CD4-positive, CD25-positive, alpha-beta regulatory T cell (primary cell): ENCODE results near the gene RAI14. TPM values are rescaled to one million over a fixed set of nuclear protein-coding genes. Genes with fewer than 3 reads are reported as not detected.
A peak's percentile ranks its signal among the peaks of the same experiment; 100 is the strongest.

Source experiments
- ATAC-seq, 2 donors: fragments of 150-1000 bp; cut with Tn5 transposase; one replicate each; pipeline ENCODE4 v1.10.0; 2021; ENCODE audit warnings: low read depth in 2 of 2, moderate number of reproducible peaks in 2 of 2, moderate library complexity in 1 of 2
- DNase-seq, 3 donors: peaks; one replicate each; pipeline versions ENCODE4 v3.0.0 to v3.0.0-alpha.2; 2012 to 2022; ENCODE audit warnings: mixed read lengths in 1 of 3
- H3K27ac ChIP-seq: one replicate; pipeline ENCODE4 v1.7.0; 2013; ENCODE audit warnings: mild to moderate bottlenecking, low read length; ENCODE audit not compliant: insufficient read depth, poor library complexity, severe bottlenecking
- H3K27me3 ChIP-seq: one replicate; pipeline ENCODE4 v1.7.0; 2013; ENCODE audit warnings: low read length; ENCODE audit not compliant: control insufficient read depth, insufficient read depth
- H3K36me3 ChIP-seq: one replicate; pipeline ENCODE4 v1.7.0; 2013; ENCODE audit warnings: mild to moderate bottlenecking, low read length, moderate library complexity; ENCODE audit not compliant: control insufficient read depth, insufficient read depth
- H3K4me1 ChIP-seq: 2 replicates; pipeline ENCODE4 v1.7.0; 2013; ENCODE audit warnings: mild to moderate bottlenecking, low read length; ENCODE audit not compliant: insufficient read depth, control insufficient read depth, poor library complexity, severe bottlenecking
- H3K4me3 ChIP-seq: one replicate; pipeline ENCODE4 v1.7.0; 2013; ENCODE audit warnings: low read depth, mild to moderate bottlenecking, low read length, moderate library complexity
- H3K9me3 ChIP-seq, 2 experiments: 1 replicate in 1 of 2; 2 replicates in 1 of 2; pipeline ENCODE4 v1.7.0; 2013; ENCODE audit warnings: low read length in 2 of 2, mild to moderate bottlenecking in 1 of 2, moderate library complexity in 1 of 2; ENCODE audit not compliant: control insufficient read depth in 2 of 2
- H3K27ac Mint-ChIP-seq, 3 donors: one replicate each; pipeline ENCODE4 v1.8.0; 2020 to 2022; ENCODE audit warnings: mild to moderate bottlenecking in 3 of 3, mixed read lengths in 3 of 3, moderate library complexity in 2 of 3
- H3K27me3 Mint-ChIP-seq: one replicate; pipeline ENCODE4 v1.8.0; 2022; ENCODE audit warnings: mild to moderate bottlenecking, mixed read lengths
- H3K36me3 Mint-ChIP-seq: one replicate; pipeline ENCODE4 v1.8.0; 2020; ENCODE audit warnings: mixed read lengths
- H3K4me1 Mint-ChIP-seq, 4 donors: one replicate each; pipeline ENCODE4 v1.8.0; 2020 to 2022; ENCODE audit warnings: mixed read lengths in 4 of 4, mild to moderate bottlenecking in 1 of 4
- H3K4me3 Mint-ChIP-seq, 4 donors: one replicate each; pipeline ENCODE4 v1.8.0; 2020 to 2022; ENCODE audit warnings: mild to moderate bottlenecking in 4 of 4, mixed read lengths in 4 of 4, moderate library complexity in 3 of 4
- H3K9me3 Mint-ChIP-seq, 7 donors: one replicate each; pipeline ENCODE4 v1.8.0; 2020 to 2022; ENCODE audit warnings: mixed read lengths in 7 of 7, mild to moderate bottlenecking in 3 of 7, moderate library complexity in 2 of 7
- polyA plus RNA-seq, 4 donors: library from polyadenylated mRNA; unstranded; fragments of 300-500 nt; fragmentation: Illumina TruSeq; gene quantifications; one replicate each; pipeline ENCODE4 v1.2.3, GENCODE V29; 2021
- total RNA-seq: library from RNA; stranded (reverse); gene quantifications from one replicate; pipeline ENCODE4 v1.2.3, GENCODE V29; 2022

RAI14 gene
- 0.12 TPM for total RNA-seq
- polyA plus RNA-seq = not detected

DNA sequence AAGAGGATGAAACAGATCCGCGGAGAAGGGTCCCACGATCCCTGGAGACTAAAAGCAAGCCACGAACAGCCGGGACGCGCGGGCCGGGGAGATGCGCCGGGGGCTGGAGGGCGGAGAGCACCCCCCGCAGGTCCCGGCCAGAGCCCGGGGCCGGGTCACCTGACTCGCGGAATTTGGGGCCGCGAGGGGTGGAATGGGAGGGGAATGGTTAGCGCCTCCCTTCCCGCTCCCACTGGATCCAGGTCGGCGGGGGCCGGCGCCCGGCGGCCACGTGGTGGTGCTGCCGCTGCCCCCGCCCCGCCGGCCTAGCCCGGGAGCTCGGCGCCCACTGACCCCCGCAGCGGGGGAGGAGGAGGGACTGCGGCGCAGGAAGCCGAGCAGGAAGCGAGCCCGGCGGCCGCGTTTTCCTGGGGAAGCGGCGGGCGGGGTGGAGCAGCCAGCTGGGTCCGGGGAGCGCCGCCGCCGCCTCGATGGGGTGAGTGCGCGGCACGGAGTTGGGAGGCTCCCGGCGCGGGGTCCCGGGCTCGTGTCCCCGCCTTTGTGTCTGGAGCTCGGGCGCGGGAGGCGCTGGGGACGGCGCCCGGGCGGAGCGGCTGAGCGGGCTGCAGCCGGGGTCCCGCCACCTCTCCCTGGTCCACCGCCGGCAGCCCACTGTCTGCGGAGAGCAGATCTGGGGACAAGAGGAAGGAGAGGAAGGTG lies at the start of gene RAI14:
TSS of gene RAI14 (plus strand) at position 328 of the 699 bp plus-strand sequence. CDS start 30,592 bp downstream, outside the sequence.
- H3K4me1 ChIP-seq = peaks cover 13% of the 10 kb centered on the region
- peak within 1 kb of the TSS in 2 of 3 donors; percentile 3 to 71 for H3K27ac Mint-ChIP-seq
- H3K36me3 ChIP-seq = no peaks in the 10 kb centered on the region
- no peaks in the 10 kb centered on the region for H3K9me3 ChIP-seq
- H3K4me3 ChIP-seq = peak within 1 kb of the TSS; percentile 44
- no peak within 1 kb of the TSS for H3K27ac ChIP-seq
- H3K4me1 Mint-ChIP-seq = peaks cover 9 to 24% (median 16%) of the 10 kb centered on the region in 4 donors
- peak within 1 kb of the TSS; percentile 80 to 89 (median 84) for H3K4me3 Mint-ChIP-seq
- ATAC-seq (no peak), DNase-seq (no peak)
- H3K27me3 Mint-ChIP-seq = peaks cover 71% of the 10 kb centered on the region
- H3K36me3 Mint-ChIP-seq = no peaks in the 10 kb centered on the region
- peaks cover 32% of the 10 kb centered on the region for H3K27me3 ChIP-seq
- H3K9me3 Mint-ChIP-seq = peaks cover 0 to 4% (median 0%) of the 10 kb centered on the region in 7 donors

DNA sequence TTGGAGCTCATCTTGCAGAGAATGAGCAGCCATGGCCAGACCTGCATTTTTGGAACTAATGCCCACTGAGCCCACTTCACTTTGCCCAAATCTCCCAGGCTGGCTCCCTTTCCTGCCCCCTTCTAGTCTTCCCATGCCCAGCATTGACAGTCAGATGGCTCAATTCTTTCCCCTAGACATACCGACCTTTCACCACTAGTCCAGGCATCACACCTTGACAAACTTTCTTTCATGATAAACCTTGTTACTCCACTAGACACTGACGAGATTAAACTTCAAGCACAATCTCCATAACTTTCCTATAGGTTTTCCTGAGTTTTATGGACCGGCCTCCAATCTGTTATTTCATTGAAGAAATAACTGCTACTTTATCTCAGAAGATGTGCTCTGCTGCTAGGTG lies 47.8 kb upstream of the RAI14 start:
- H3K27me3 Mint-ChIP-seq = no peaks in the 10 kb centered on the region
- ATAC-seq = no peak
- no peak overlapping the region for H3K27ac Mint-ChIP-seq
- H3K9me3 ChIP-seq = no peaks in the 10 kb centered on the region
- H3K4me3 ChIP-seq = no peak overlapping the region
- no peaks in the 10 kb centered on the region for H3K9me3 Mint-ChIP-seq
- no peaks in the 10 kb centered on the region for H3K36me3 ChIP-seq
- no peak for DNase-seq
- no peak overlapping the region for H3K27ac ChIP-seq
- H3K4me3 Mint-ChIP-seq = no peak overlapping the region
- H3K36me3 Mint-ChIP-seq = no peaks in the 10 kb centered on the region
- H3K4me1 ChIP-seq = no peaks in the 10 kb centered on the region
- peaks cover 0 to 5% (median 0%) of the 10 kb centered on the region in 4 donors for H3K4me1 Mint-ChIP-seq
- peaks cover 2% of the 10 kb centered on the region for H3K27me3 ChIP-seq

DNA sequence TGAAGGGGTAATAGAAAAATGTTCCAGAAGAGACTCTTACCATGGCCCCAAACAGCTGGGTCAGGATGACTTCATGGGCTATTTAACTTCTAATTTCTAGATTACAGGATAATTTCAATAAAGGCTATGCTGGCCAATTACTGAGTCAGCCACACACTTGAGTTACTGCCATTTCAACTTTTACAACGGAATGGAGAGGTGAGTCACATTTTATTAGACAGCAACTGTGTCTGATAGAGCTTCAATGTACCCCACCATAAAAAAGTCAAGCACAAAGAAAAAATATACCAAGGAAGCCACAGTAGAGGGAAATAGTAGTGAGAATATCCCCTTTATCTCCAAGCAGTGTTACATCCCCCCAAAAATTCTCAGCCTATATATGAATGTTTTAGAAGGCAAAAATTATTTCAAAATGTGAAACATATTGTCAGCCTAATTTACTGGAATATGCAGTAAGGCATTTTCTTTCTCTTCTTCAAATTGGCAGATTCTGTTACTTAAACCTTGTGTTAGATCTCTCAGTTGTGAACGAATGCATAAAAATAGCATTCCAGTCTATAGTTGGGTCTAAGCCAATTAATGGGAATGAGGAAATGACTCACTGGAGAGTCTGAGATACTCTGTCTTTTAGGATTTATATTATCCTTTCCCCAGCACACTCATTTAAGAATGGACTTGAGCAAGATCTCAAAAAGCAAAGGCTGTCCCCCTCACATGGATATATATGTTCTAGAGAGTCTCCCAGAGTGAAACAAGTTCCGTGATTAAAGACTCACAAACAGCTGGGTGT lies 47.1 kb upstream of the RAI14 start:
- no peak for ATAC-seq
- H3K4me3 ChIP-seq = no peak overlapping the region
- no peak overlapping the region for H3K27ac Mint-ChIP-seq

DNA sequence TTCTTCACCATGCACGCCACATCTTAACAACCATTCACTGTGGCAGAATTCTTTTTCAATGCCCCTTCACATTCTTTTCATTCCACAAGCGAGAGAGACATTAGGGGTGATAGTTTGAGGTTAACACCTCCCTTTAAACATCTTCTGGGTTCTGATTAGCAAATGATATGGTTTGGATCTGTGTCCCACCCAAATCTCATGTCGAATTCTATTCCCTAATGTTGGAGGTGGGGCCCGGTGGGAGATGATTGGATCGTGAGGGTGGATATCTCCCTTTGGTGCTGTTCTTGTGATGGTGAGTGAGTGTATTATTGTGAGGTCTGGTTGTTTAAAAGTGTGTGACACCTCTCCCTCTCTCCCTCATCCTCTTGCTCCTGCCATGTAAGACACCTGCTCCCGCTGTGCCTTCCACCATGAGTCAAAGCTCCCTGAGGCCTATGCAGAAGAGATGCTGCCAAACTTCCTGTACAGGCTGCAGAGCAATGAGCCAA lies 46.1 kb upstream of the RAI14 start:
- Histone ChIP-seq H3K27me3 (peaks cover 2% of the 10 kb centered on the region), H3K9me3 (no peaks in the 10 kb centered on the region), H3K4me1 (no peaks in the 10 kb centered on the region), H3K36me3 (no peaks in the 10 kb centered on the region), H3K4me3 (no peak overlapping the region), H3K27ac (no peak overlapping the region)
- peak overlapping the region in 1 of 3 donors; percentile 23 for H3K27ac Mint-ChIP-seq
- no peak for ATAC-seq
- H3K36me3 Mint-ChIP-seq = no peaks in the 10 kb centered on the region
- H3K27me3 Mint-ChIP-seq = no peaks in the 10 kb centered on the region
- no peaks in the 10 kb centered on the region for H3K9me3 Mint-ChIP-seq
- peaks cover 0 to 5% (median 0%) of the 10 kb centered on the region in 4 donors for H3K4me1 Mint-ChIP-seq
- no peak overlapping the region for H3K4me3 Mint-ChIP-seq
- no peak for DNase-seq

More for the DNA sequence above, 47.1 kb upstream of the RAI14 start:
- H3K9me3 Mint-ChIP-seq = no peaks in the 10 kb centered on the region
- peaks cover 0 to 5% (median 0%) of the 10 kb centered on the region in 4 donors for H3K4me1 Mint-ChIP-seq
- no peaks in the 10 kb centered on the region for H3K27me3 Mint-ChIP-seq
- H3K27ac ChIP-seq = no peak overlapping the region
- no peaks in the 10 kb centered on the region for H3K36me3 ChIP-seq
- no peaks in the 10 kb centered on the region for H3K36me3 Mint-ChIP-seq
- no peak for DNase-seq
- no peaks in the 10 kb centered on the region for H3K9me3 ChIP-seq
- H3K4me3 Mint-ChIP-seq = no peak overlapping the region
- peaks cover 2% of the 10 kb centered on the region for H3K27me3 ChIP-seq
- no peaks in the 10 kb centered on the region for H3K4me1 ChIP-seq

DNA sequence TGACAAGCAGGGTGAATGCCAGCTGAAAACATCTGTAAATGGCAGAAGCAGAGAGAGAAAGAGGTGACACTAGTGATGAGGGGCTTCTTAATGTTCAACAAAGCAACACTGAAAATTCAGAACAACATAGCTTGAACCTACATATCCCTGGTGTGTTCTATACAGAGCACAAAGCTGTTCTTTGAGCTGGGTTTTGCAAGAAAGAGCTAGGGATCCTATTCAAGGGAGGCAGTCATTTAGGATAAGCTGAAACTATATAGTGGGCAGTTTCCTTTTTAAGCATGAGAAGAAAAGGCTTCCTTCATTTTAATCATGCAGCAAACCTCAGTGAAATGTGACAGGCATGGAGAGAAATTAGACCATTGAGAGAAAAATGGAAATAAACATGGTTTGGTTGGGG lies 45.6 kb upstream of the RAI14 start:
- Histone ChIP-seq H3K4me3 (no peak overlapping the region), H3K36me3 (no peaks in the 10 kb centered on the region), H3K9me3 (no peaks in the 10 kb centered on the region), H3K4me1 (no peaks in the 10 kb centered on the region), H3K27me3 (peaks cover 2% of the 10 kb centered on the region), H3K27ac (no peak overlapping the region)
- peaks cover 0 to 5% (median 0%) of the 10 kb centered on the region in 4 donors for H3K4me1 Mint-ChIP-seq
- ATAC-seq (no peak), DNase-seq (no peak)
- no peak overlapping the region for H3K4me3 Mint-ChIP-seq
- H3K36me3 Mint-ChIP-seq = no peaks in the 10 kb centered on the region
- no peaks in the 10 kb centered on the region for H3K27me3 Mint-ChIP-seq
- H3K9me3 Mint-ChIP-seq = no peaks in the 10 kb centered on the region
- no peak overlapping the region for H3K27ac Mint-ChIP-seq

DNA sequence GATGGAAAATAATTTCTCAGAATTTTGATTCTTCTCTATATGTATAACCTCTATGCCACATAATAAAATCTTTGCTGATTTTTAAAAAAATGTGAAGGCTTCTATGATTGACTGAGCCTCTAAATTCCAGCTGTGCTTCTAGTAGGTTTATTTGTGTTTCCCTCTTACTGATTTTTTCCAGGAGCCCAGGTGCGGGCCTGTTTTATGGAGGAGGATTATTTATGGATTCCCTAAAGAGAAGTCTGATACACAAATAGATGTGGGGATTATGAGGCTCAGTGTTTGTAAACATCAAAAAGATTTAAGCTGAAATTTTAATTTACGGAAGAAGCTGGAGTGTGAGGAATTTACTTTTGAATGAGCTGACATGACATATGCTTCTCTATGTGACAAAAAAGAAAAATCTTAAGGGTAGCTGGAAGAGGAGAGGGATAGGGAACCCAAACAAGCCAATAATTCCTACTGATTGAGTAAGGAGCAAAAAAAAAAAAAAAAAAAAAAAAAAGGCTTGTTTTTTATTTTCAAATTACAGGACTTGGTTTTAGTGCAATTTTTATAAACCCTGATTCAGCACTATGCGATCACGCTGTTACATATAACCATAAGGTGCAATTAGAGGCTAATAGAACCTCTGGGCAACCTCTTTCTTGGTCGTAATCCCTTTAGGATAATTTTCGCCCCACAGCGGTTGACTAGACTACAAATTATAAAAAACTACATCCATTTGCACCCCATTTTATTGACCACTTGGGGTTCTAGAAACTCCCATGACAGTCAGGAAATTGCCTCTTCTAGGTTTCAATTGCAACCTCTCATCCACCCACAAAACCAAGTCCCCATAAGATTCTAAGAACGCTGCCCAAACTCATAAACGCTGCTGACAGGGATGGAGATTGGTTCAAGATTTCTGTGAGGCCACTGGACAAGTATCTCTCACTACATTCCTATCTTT lies 44.4 kb upstream of the RAI14 start:
- no peak for ATAC-seq
- H3K27ac ChIP-seq = no peak overlapping the region
- no peaks in the 10 kb centered on the region for H3K4me1 ChIP-seq
- H3K36me3 ChIP-seq = no peaks in the 10 kb centered on the region
- no peaks in the 10 kb centered on the region for H3K36me3 Mint-ChIP-seq
- H3K27me3 Mint-ChIP-seq = no peaks in the 10 kb centered on the region
- no peaks in the 10 kb centered on the region for H3K9me3 ChIP-seq
- peaks cover 0 to 5% (median 0%) of the 10 kb centered on the region in 4 donors for H3K4me1 Mint-ChIP-seq
- H3K27ac Mint-ChIP-seq = no peak overlapping the region
- DNase-seq = no peak
- no peaks in the 10 kb centered on the region for H3K9me3 Mint-ChIP-seq
- H3K4me3 ChIP-seq = no peak overlapping the region
- H3K27me3 ChIP-seq = peaks cover 2% of the 10 kb centered on the region
- H3K4me3 Mint-ChIP-seq = no peak overlapping the region

DNA sequence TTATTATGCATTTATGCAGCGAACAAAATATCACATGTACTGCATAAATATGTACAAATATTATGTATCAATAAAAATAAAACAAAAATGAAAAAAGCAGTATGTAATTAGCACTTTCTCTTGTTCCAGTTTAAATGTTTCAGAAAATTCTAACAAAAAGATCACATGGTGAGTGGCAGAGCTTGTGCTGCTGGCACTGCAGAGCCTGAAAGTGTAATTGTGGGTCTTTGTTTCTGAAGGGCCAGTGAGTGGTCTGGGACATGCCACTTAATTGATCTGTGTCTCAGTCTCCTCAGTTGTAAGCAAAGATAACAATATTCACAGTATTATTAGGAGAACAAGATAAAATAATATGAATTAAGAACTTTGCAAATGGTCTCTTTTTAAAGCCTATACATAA lies 39.5 kb upstream of the RAI14 start:
- Mint-ChIP-seq H3K27me3 (peaks cover 4% of the 10 kb centered on the region), H3K27ac (no peak overlapping the region), H3K4me1 (peaks cover 0 to 4% (median 0%) of the 10 kb centered on the region in 4 donors), H3K4me3 (no peak overlapping the region), H3K36me3 (no peaks in the 10 kb centered on the region), H3K9me3 (no peaks in the 10 kb centered on the region)
- Histone ChIP-seq H3K27me3 (no peaks in the 10 kb centered on the region), H3K9me3 (no peaks in the 10 kb centered on the region), H3K4me1 (no peaks in the 10 kb centered on the region), H3K4me3 (no peak overlapping the region), H3K27ac (no peak overlapping the region), H3K36me3 (no peaks in the 10 kb centered on the region)
- ATAC-seq (no peak), DNase-seq (no peak)
